ENCODE measurements around the gene GRAMD2A.
A peak's percentile ranks its signal among the peaks of the same experiment; 100 is the strongest.

Gene GRAMD2A

DNA sequence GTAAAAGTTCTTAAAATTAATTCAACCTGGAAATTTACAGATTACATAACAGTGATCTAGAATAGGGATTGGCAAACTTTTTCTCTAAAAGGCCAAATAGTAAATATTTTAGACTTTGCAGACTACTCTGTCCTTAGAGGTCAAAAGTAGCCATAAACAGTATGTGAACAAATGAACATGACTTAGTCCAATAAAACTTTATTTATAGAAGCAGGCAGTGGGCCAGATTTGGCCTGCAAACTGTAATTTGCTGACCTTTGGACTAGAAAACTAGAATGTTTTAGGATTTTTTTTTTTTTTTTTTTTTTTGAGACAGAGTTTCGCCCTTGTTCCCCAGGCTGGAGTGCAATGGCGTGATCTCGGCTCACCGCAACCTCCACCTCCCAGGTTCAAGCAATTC lies 67.3 kb downstream of the GRAMD2A start:
- no peak for DNase-seq

DNA sequence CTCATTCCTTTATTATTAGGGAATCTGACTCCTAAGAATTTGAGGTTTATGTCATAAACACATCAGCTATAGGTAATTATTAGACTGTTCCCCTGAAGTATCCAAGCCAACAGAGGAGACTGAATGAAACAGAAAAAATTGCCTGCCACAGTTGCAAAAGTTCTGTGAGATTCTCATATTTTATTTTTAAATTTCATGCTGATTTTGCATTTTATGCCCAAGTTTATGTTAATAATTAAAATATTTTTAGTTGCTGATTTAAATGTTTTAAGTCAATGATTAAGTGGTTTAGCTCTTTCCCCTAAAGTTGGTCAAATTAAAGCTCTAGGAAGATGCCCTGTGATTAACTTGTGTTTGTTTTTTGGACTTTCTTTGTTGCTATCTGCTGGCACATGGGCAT lies 69.2 kb downstream of the GRAMD2A start:
- no peak for DNase-seq

DNA sequence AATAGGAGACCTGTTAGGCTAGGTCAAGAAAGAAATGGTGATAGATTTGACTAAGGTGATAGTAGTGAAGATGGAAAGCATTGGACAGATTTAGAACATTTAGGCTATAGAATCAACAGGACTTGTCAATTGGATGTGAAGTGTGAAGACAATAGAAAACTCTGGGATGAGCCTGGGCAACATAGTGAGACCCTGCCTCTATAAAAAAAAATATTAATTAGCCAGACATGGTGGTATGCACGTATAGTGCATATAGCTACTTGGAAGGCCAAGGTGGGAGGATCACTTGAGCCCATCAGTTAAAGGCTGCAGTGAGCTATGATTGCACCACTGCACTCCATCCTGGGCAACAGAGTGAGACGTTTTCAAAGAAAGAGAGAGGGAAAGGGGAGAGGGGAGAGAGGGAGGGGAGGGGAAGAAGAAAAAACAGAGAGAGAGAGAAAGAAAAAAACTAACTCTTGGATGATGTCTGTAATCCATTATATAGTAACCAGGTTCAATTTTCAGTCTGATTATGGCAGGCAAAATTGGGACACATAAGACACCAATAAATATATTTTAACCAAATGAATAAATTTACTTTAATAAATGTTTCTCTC lies 69.8 kb downstream of the GRAMD2A start:
- DNase-seq: no peak

DNA sequence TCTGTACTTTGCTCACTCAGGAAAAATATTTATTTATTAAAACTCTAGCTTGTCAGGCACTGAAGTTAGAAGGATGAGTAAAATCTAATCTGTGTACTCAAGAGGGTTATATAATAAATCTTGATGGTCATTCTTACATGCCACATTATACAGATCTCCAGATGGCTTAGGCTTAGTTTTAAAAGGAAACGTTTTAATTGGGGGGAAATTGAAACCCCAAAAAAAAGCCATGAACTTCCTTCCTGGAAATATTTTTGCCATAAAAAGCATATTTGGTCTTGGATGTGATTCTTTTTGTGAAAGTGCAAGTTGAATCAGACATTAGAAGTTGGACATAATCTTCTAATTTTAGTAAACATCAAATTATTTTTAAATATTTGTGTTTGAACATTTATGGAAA lies 73.4 kb downstream of the GRAMD2A start:
- no peak for DNase-seq

DNA sequence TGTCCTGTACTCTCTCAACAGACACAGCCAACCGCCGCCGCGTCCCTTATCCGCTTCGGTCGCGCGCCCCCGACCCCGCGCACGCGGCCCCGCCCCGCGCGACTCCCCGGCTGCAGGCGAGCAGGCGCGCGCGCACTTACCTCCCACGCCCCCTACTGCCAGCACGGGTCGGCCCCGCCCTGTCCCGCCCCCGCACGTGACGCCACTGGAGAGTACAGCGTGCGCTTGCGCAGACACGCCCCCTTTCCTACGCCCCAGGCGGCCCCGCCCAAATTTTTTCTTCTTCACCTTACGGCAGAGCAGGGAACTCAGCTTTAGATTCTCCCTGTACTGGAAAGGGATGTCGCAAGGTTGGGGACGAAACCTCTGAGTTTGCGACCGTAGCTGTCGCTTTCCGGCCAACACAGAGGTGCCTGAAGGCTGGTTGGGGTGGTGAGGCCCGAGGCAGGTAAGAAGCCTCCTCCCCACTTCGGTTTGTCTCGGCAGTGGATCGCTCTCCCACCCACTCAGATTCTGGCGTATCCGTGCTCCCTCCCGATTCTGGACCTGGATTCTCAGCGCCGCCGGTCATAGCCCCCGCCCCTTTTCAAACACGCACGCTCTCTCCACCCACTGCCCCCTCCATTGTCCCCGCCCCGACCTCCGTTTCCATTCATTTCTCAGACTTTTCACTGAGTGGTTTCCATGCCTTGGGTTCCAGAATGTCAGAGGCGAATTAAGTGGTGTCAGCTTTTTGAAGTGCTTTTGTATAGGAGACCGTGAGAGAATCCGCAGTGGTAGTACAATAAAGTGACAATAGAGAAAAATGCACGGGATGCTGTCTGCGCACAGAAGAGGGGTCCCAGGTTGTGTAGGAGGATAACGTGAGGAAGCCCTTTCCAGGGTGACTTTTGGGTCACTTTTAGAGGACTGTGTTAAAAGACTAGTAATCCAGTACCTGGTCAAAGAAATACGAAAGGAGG lies 79.3 kb downstream of the GRAMD2A start, which contains the start of the genes MYO9A and SENP8:
Gene MYO9A, minus strand, starts transcription at position 134 of the 962 bp plus-strand sequence. CDS start 71,587 bp downstream, outside the sequence.
Gene SENP8, plus strand, starts transcription at position 387 of the 962 bp plus-strand sequence. CDS start 21,221 bp downstream, outside the sequence.
- DNase-seq: peak; percentile 97

DNA sequence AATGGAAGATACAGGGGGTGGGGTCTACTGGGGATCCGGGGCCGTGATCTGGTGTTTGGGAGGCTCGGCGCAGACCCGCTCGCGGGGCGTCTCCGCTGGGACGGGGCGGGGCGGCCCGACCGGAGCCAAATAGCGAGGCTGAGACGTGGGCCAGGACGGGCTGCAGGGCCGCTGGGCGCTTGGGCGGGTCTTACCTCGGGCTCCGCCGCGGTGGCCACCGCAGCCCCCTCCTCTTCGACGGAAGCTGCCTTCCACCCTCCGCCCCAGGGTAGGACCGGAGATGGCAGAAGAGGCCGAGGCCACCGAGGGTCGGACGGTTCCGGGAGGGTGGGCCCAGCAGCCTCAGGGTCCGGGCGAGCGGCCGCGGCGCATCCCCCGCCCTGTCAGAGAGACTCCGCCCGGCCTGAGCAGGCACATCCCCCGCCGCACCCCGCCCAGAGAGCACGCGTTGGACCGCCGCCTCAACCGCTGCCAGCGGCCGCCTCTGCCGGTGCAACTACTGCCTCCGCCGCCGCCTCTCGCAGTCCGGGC lies 80.0 kb downstream of the GRAMD2A start:
- DNase-seq: peak; percentile 39

DNA sequence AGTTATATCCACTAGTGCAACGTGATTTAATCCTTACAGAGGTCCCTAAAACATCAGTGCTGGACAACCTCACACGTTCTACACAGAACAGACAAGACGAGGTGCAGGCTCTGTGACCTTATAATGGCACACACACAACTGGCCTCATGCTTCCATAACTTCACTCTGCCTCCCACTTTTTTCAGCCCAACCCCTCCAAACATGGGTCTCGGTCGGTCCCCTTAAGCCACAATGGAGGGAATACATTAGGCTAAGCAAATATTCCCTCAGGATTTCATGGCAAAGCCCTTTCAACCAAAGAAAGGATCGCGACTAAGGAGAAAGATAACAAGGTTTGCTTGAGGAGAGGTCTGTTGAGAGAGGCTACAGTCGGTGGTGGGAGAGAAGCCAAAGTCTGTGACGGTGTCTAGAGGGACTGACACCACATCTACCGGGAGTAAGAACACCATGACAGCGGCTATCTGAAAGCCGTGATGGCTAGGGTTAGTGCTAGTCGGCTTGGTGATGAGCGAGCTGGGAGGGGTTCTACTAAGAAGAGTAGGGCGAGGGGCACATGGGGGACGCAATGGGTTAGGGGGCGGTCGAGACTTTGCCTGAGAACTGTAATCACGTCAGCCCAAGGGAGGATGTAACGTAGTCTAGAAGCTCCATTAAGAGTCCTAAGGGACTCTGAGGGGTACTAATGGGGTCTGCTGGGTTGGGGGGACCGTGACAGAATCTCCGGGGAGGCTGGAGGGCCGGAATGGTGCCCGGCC lies 80.7 kb downstream of the GRAMD2A start:
- no peak for DNase-seq

DNA sequence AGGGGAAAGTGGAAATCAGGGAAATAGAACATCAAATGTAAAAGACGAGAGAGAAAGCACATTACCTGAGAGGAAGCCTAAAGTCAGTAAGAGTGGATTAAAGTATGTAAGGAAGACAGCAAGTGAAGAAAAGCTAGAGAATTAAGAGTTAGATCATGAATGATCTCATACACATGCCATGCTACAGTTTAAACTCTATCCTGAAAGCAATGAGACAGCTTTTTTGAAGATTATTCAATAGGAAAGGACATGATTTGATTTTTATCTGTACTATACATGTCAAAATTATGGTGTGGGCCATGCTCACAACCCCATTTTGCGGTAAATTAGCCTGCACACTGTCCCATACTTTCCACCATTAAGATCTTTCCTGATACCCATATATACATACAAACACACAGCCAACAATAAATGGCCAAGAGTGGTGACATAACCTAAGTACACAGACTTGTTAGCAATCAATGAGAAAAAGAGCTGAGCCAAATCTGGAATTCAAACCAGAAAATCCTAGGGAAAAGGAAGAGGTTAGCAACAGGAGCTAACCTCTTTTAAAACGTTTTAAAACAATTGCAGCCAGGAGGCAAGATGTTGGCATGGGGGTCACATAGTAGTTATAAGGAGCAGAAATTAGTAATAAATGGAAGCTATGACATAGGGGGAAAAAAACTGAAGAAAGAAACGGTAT lies 84.1 kb downstream of the GRAMD2A start:
- DNase-seq: no peak

DNA sequence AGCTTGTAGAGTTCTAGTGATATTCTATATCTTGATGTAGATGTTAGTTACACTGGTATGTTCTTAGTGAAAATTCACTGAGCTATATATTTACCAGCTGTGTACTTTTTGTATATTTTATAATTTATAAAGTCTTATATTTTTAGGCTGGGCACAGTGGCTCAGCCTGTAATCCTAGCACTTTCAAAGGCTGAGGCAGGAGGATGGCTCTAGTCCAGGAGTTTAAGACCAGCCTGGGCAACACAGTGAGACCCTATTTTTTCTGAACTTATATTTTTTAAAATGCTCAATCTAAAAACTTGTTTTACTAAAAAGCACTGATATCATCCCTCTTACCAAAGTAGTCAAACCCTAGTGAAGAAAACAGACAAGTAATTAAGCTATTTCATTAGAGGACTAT lies 84.8 kb downstream of the GRAMD2A start:
- no peak for DNase-seq

DNA sequence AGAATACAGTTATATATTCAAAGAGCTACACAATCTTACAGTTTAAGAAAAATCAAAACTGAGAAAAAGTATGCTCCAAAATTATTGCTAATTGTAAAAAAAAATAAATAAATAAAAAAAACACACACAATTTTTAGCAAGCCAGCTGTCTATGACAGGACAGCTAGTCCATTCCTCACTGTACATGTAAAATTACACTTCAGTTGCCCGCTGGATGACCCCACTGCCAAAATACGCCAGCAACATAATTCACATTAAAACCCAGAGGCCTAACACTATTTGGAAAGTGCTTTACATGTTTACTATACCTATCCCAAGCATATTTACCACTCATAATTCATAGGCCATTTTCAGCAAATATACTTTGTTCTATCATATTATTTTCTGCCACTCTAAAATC lies 85.5 kb downstream of the GRAMD2A start:
- DNase-seq: no peak

DNA sequence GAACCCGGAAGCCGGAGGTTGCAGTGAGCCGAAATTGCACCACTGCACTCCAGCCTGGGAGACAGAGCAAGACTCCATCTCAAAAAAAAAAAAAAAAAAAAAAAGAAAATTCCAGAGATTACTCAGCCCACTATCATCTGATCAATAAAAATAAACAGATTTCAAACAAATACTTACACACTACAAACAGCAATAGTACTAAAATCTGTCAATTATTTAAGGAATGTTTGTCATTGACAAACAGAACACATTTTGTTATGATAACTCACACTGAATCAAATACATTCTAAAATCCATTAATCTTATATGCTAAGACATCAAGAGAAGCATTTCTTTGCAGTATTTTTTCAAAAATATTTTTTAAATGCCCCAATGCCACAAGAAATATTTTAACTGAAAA lies 87.2 kb downstream of the GRAMD2A start:
- DNase-seq: no peak

All from GOT3 (cell line).